K562 (cell line): ENCODE measurements around the gene LCMT2. TPM values are rescaled to one million over a fixed set of nuclear protein-coding genes. Genes with fewer than 3 reads are reported as not detected.
A peak's percentile ranks its signal among the peaks of the same experiment; 100 is the strongest.

ENCODE experiments used
- ARHGAP35 ChIP-seq: fragments of 450-650 bp; IDR thresholded peaks from 2 replicates; pipeline ENCODE4 v1.6.1; 2018; ENCODE audit not compliant: partially characterized antibody
- BCLAF1 ChIP-seq, 2 experiments: fragments of 450-650 bp in 1 of 2; IDR thresholded peaks; 2 replicates each; pipeline ENCODE4 v1.6.1; 2011 to 2017; ENCODE audit warnings: low read depth in 2 of 2, antibody characterized with exemption in 1 of 2, borderline replicate concordance in 1 of 2, low read length in 1 of 2, mild to moderate bottlenecking in 1 of 2, mixed read lengths in 1 of 2; ENCODE audit not compliant: control insufficient read depth in 1 of 2
- CBX3 ChIP-seq, 2 experiments: IDR thresholded peaks; 1 replicate in 1 of 2; 2 replicates in 1 of 2; pipeline ENCODE4 v1.6.1; 2012; ENCODE audit warnings: inconsistent platforms in 2 of 2, low read length in 2 of 2, borderline replicate concordance in 1 of 2, control low read depth in 1 of 2
- CCNT2 ChIP-seq: IDR thresholded peaks from 2 replicates; pipeline ENCODE4 v1.6.1; 2011; ENCODE audit warnings: borderline replicate concordance, low read depth, mild to moderate bottlenecking, moderate library complexity, mixed read lengths, low read length; ENCODE audit not compliant: insufficient read length; ENCODE audit errors: extremely low read depth
- E2F4 ChIP-seq: sonication (generic); formaldehyde crosslinking; IDR thresholded peaks from 2 replicates; pipeline ENCODE4 v1.8.0; 2022; ENCODE audit warnings: mild to moderate bottlenecking, low read depth, missing genetic modification reagents
- GABPA ChIP-seq: fragments of 200-800 bp; sonication (Bioruptor generic); conservative IDR thresholded peaks from 2 replicates; pipeline ENCODE4 v1.6.1; 2016; ENCODE audit warnings: low read depth, missing genetic modification characterization, missing compliant biosample characterization
- KDM2B ChIP-seq: fragments of 250-450 bp; sonication (Bioruptor Pico); IDR thresholded peaks from 2 replicates; pipeline ENCODE4 v1.8.0; 2021; ENCODE audit warnings: mild to moderate bottlenecking, moderate library complexity
- NBN ChIP-seq: fragments of 450-650 bp; IDR thresholded peaks from 2 replicates; pipeline ENCODE4 v1.6.1; 2016; ENCODE audit warnings: low read depth, mild to moderate bottlenecking
- NFE2 ChIP-seq: IDR thresholded peaks from 2 replicates; pipeline ENCODE4 v1.6.1; 2014; ENCODE audit warnings: antibody characterized with exemption, low read depth
- NONO ChIP-seq, 2 experiments: fragments of 200-400 bp in 1 of 2; fragments of 450-650 bp in 1 of 2; formaldehyde crosslinking in 1 of 2; IDR thresholded peaks; 2 replicates each; pipeline ENCODE4 v1.6.1; 2017; ENCODE audit warnings: low read depth in 2 of 2, mild to moderate bottlenecking in 2 of 2, moderate library complexity in 2 of 2, low read length in 1 of 2
- NR4A1 ChIP-seq, 2 experiments: fragments of 250-450 bp in 1 of 2; fragments of 450-650 bp in 1 of 2; sonication (Bioruptor Pico) in 1 of 2; IDR thresholded peaks; 2 replicates each; pipeline versions ENCODE4 v1.4.0 to v1.6.1; 2016 to 2020; ENCODE audit warnings: mild to moderate bottlenecking in 2 of 2, missing compliant biosample characterization in 1 of 2, missing genetic modification characterization in 1 of 2, moderate library complexity in 1 of 2
- RAD51 ChIP-seq: fragments of 450-650 bp; IDR thresholded peaks from 2 replicates; pipeline ENCODE4 v1.7.1; 2016; ENCODE audit warnings: low read depth, mild to moderate bottlenecking, borderline replicate concordance
- SIRT6 ChIP-seq: IDR thresholded peaks from one replicate; pipeline ENCODE4 v1.6.1; 2012; ENCODE audit warnings: low read depth, mild to moderate bottlenecking, control low read depth, inconsistent platforms, low read length, moderate library complexity
- SMC3 ChIP-seq: conservative IDR thresholded peaks from 2 replicates; pipeline ENCODE4 v1.6.1; 2011; ENCODE audit warnings: low read depth, low read length, improper control_type of control experiment; ENCODE audit not compliant: insufficient read depth
- TOE1 ChIP-seq, 2 experiments: fragments of 450-650 bp in 1 of 2; sonication (generic) in 1 of 2; formaldehyde crosslinking in 1 of 2; IDR thresholded peaks; 2 replicates each; pipeline versions ENCODE4 v1.7.1 to v1.8.0; 2016 to 2022; ENCODE audit warnings: borderline replicate concordance in 2 of 2, mild to moderate bottlenecking in 2 of 2, antibody characterized with exemption in 1 of 2, inconsistent platforms in 1 of 2, low read depth in 1 of 2, missing genetic modification reagents in 1 of 2, moderate library complexity in 1 of 2
- TRIM28 ChIP-seq: fragments of 450-650 bp; IDR thresholded peaks from 2 replicates; pipeline ENCODE4 v1.6.1; 2017
- ZKSCAN1 ChIP-seq: fragments of 150-350 bp; IDR thresholded peaks from 2 replicates; pipeline ENCODE4 v1.6.1; 2016; ENCODE audit warnings: low read depth, low read length
- ZNF217 ChIP-seq: sonication (generic); formaldehyde crosslinking; IDR thresholded peaks from 2 replicates; pipeline ENCODE4 v1.8.0; 2022; ENCODE audit warnings: mild to moderate bottlenecking, missing genetic modification reagents
- ZNF316 ChIP-seq: fragments of 450-650 bp; IDR thresholded peaks from 2 replicates; pipeline ENCODE4 v1.6.1; 2016
- ZNF778 ChIP-seq: fragments of 450-650 bp; formaldehyde crosslinking; IDR thresholded peaks from 2 replicates; pipeline ENCODE4 v1.4.0; 2020; ENCODE audit warnings: mild to moderate bottlenecking, moderate library complexity
- polyA plus RNA-seq, 8 experiments: library from polyadenylated mRNA; depleted of rRNA in 4 of 8; stranded (reverse) in 5 of 8; unstranded in 3 of 8; fragments of >200 nt; fragmentation: Nextera tagmentation in 2 of 8; fragmentation: Illumina TruSeq in 1 of 8; extraction: Ambion mirVana in 2 of 8; extraction: Trizol in 1 of 8; gene quantifications; 2 replicates each; pipeline versions ENCODE4 v1.2.1 to v1.2.3, GENCODE V29; 2011 to 2014; ENCODE audit warnings: inconsistent platforms in 1 of 8, missing spikeins in 1 of 8
- total RNA-seq, 7 experiments: library from RNA; depleted of rRNA in 6 of 7; stranded (reverse); fragments of >200 nt in 6 of 7; fragmentation: Illumina TruSeq in 2 of 7; extraction: Trizol in 2 of 7; gene quantifications; 2 replicates each; pipeline versions ENCODE4 v1.2.1 to v1.2.3, GENCODE V29; 2011 to 2021; ENCODE audit warnings: low replicate concordance in 1 of 7
- TF ChIP-seq, protein P1 (sequence below), 2 experiments: fragments of 450-650 bp in 1 of 2; sonication (generic) in 1 of 2; formaldehyde crosslinking; conservative IDR thresholded peaks; 2 replicates each; pipeline versions ENCODE4 v1.4.0 to v1.8.1; 2020 to 2022; ENCODE audit warnings: mild to moderate bottlenecking in 1 of 2, missing genetic modification reagents in 1 of 2

LCMT2 gene
- total and polyA plus RNA-seq, 9 of the 15 experiments (the other 6 are each of a cell fraction or from before 2014, with no cell fraction given): 2.5 to 22.3 (median 15.2) TPM

GRCh38 chr15:43329960-43330779 lies at the start of gene LCMT2 (continued):
- TF ChIP-seq TOE1 (IDR thresholded peaks at IDR 0.05; ENCODE audit: borderline replicate concordance) (peak; percentile 70; the same call in 1 of the 2 replicates), TOE1 (CRISPR knock-in tag; IDR thresholded peaks at IDR 0.05; ENCODE audit: borderline replicate concordance, low read depth) (no peak), GABPA (tag) (peak; percentile 97), ZNF217 (no peak), TRIM28 (no peak; the same call in 1 of the 2 replicates), CCNT2 (peak; percentile 66), ZNF778 (no peak), RAD51 (no peak), SIRT6 (no peak), SMC3 (no peak), NFE2 (no peak), ZKSCAN1 (peak; percentile 14; the same call in 1 of the 2 replicates), E2F4 (CRISPR knock-in tag) (0 out of 2 replicates have a peak, but pooled peaks have one; percentile 33), NR4A1 (CRISPR knock-in tag; IDR thresholded peaks at IDR 0.05) (no peak), NR4A1 (tag; IDR thresholded peaks at IDR 0.05) (no peak), NONO (IDR thresholded peaks at IDR 0.05; ENCODE audit: low read depth in 2 of 2, low read length in 1 of 2) (peak in 1 of 2 experiments; percentile 59; a peak in 1 of 4 replicates), KDM2B (CRISPR knock-in tag) (no peak), ZNF316 (no peak), CBX3 (IDR thresholded peaks at IDR 0.05; ENCODE audit: borderline replicate concordance in 1 of 2, low read length in 2 of 2) (peak in 1 of 2 experiments; percentile 82; a peak in 1 of 3 replicates), BCLAF1 (IDR thresholded peaks at IDR 0.05; ENCODE audit: borderline replicate concordance in 1 of 2, control insufficient read depth in 1 of 2, low read depth in 2 of 2, low read length in 1 of 2) (0 out of 4 replicates have a peak, but pooled peaks of 1 of the 2 experiments have one; percentile 53), ARHGAP35 (no peak), NBN (peak; percentile 63; the same call in 1 of the 2 replicates)
- TF ChIP-seq, protein P1, sequence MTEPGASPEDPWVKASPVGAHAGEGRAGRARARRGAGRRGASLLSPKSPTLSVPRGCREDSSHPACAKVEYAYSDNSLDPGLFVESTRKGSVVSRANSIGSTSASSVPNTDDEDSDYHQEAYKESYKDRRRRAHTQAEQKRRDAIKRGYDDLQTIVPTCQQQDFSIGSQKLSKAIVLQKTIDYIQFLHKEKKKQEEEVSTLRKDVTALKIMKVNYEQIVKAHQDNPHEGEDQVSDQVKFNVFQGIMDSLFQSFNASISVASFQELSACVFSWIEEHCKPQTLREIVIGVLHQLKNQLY (CRISPR knock-in tag; conservative IDR thresholded peaks at IDR 0.05): no peak
